Upper lobe of right lung (tissue), 1 donor: Measurements from ENCODE around the gene RTN4RL1. TPM values are rescaled to one million over a fixed set of nuclear protein-coding genes. Genes with fewer than 3 reads are reported as not detected.

Experiments
- ATAC-seq: fragments of 200-7000 bp; cut with Tn5 transposase; one replicate; pipeline ENCODE4 v1.9.1; 2020; ENCODE audit warnings: mild to moderate bottlenecking, moderate library complexity
- DNase-seq: peaks from one replicate; pipeline ENCODE4 v3.0.0-alpha.2; 2020
- H3K27ac ChIP-seq: fragments of 200-600 bp; one replicate; pipeline ENCODE4 v1.8.0; 2022
- H3K27me3 ChIP-seq: fragments of 200-600 bp; one replicate; pipeline ENCODE4 v1.8.0; 2022; ENCODE audit warnings: mild to moderate bottlenecking
- H3K36me3 ChIP-seq: fragments of 200-600 bp; one replicate; pipeline ENCODE4 v1.8.0; 2022
- H3K4me1 ChIP-seq: fragments of 200-600 bp; one replicate; pipeline ENCODE4 v1.8.0; 2022
- H3K4me3 ChIP-seq: fragments of 200-600 bp; one replicate; pipeline ENCODE4 v1.8.0; 2022; ENCODE audit warnings: mild to moderate bottlenecking
- H3K9me3 ChIP-seq: fragments of 200-600 bp; one replicate; pipeline ENCODE4 v1.8.0; 2022
- intact Hi-C: fragments of 100-400 bp; cut with DNase I; formaldehyde crosslinking; loops from one replicate; pipeline ENCODE4 v1.11.0; 2022
- total RNA-seq: library from RNA; stranded (reverse); fragmentation: NEBNext Ultra II Directional; extraction: Animal tissue kit (Norgen Biotek cat#: 25700); gene quantifications from one replicate; pipeline ENCODE4 v1.2.1, GENCODE V29; 2021
- TF ChIP-seq, protein P1 (sequence below): fragments of 200-600 bp; IDR thresholded peaks from one replicate; pipeline ENCODE4 v1.8.0; 2022; ENCODE audit warnings: antibody characterized with exemption
- donor health status: DM: no; HTN: yes; CAD: no; lungs with severe emphysema.

Gene RTN4RL1
- total RNA-seq, 1 donor from 2014 or later: 4.3 TPM

DNA sequence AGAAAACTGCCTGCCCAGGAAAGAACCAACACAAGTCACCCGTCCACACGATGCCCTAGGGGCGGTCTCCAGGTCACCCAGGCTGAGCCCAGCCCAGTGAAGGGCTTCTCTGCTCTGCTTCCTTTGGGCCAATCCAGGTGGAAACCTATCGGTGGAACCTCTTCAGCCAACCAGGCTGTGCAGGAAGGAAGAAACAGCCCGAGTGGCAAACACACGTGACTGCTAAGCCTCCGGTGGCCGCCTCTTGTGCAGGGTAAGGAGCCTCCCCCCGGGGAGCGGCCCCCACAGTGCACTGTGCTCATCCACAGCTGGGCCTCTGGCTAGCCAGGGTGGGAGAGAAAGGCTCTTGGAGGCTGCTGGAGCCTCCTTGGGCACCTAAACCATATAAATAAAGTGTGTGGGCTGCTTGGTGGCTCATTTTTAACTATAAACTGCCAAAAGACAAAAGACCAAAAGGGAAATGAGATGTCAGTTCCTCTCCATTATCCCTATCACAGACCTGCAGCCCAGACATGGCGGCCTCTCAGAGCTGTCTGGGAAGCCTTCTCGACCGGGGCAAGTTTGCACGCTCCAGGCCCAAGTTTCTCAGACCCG lies 2.4 kb downstream of the RTN4RL1 start:
- Histone ChIP-seq H3K4me3 (no peak overlapping the region), H3K27ac (no peak overlapping the region), H3K36me3 (no peaks in the 10 kb centered on the region), H3K4me1 (peaks cover 34% of the 10 kb centered on the region), H3K27me3 (peaks cover 35% of the 10 kb centered on the region), H3K9me3 (no peaks in the 10 kb centered on the region)
- intact Hi-C loops: no loop called here
- ATAC-seq: peak; percentile 6
- TF ChIP-seq, protein P1, sequence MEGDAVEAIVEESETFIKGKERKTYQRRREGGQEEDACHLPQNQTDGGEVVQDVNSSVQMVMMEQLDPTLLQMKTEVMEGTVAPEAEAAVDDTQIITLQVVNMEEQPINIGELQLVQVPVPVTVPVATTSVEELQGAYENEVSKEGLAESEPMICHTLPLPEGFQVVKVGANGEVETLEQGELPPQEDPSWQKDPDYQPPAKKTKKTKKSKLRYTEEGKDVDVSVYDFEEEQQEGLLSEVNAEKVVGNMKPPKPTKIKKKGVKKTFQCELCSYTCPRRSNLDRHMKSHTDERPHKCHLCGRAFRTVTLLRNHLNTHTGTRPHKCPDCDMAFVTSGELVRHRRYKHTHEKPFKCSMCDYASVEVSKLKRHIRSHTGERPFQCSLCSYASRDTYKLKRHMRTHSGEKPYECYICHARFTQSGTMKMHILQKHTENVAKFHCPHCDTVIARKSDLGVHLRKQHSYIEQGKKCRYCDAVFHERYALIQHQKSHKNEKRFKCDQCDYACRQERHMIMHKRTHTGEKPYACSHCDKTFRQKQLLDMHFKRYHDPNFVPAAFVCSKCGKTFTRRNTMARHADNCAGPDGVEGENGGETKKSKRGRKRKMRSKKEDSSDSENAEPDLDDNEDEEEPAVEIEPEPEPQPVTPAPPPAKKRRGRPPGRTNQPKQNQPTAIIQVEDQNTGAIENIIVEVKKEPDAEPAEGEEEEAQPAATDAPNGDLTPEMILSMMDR: no peak
- DNase-seq: peak; percentile 71

DNA sequence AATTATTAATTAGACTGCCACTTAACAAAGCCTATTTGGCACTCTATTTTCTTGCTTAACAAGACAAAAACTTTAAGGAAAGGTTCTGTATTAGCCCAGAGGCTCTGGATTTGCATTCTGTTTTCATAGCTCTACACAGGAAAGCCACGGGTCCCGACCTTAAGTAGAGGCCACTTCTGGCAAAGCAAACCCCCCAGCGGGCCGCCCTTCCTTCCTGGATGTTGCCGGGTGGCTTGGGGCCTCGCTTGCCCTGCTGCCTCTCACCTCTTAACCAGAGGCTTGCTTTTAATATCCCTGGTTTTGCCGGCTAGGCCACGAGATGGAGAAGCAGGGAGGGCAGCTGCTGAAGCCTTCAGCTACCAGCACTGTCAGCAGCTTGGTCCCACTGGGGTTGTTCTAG lies 4.4 kb downstream of the RTN4RL1 start:
- H3K27ac ChIP-seq: no peak overlapping the region
- H3K4me3 ChIP-seq: no peak overlapping the region
- intact Hi-C loops: no loop called here
- H3K4me1 ChIP-seq: peaks cover 30% of the 10 kb centered on the region
- H3K9me3 ChIP-seq: no peaks in the 10 kb centered on the region
- TF ChIP-seq, protein P1: no peak
- no peaks in the 10 kb centered on the region for H3K36me3 ChIP-seq
- ATAC-seq (no peak), DNase-seq (no peak)
- peaks cover 18% of the 10 kb centered on the region for H3K27me3 ChIP-seq

DNA sequence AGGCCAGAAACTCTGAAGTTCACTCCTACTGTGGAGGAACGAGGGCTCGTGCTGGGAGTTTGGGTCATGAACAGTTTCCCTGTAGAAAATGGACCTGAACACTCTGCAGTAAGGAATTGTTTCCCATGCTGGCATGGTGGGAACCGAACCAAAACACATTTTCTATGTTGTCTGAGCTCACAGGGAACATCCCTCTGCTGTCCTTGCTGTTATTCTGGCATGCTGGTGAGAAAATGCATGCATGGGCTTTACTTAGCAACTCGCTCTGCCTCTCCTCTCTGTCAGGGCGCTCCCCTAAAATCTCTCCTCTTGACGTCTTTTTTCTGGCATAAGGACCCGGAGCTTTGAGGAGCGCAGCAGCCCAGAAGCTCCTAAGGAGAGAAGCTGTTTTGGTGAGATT lies 5.4 kb downstream of the RTN4RL1 start:
- TF ChIP-seq, protein P1: no peak
- intact Hi-C loops: no loop called here
- no peak overlapping the region for H3K27ac ChIP-seq

DNA sequence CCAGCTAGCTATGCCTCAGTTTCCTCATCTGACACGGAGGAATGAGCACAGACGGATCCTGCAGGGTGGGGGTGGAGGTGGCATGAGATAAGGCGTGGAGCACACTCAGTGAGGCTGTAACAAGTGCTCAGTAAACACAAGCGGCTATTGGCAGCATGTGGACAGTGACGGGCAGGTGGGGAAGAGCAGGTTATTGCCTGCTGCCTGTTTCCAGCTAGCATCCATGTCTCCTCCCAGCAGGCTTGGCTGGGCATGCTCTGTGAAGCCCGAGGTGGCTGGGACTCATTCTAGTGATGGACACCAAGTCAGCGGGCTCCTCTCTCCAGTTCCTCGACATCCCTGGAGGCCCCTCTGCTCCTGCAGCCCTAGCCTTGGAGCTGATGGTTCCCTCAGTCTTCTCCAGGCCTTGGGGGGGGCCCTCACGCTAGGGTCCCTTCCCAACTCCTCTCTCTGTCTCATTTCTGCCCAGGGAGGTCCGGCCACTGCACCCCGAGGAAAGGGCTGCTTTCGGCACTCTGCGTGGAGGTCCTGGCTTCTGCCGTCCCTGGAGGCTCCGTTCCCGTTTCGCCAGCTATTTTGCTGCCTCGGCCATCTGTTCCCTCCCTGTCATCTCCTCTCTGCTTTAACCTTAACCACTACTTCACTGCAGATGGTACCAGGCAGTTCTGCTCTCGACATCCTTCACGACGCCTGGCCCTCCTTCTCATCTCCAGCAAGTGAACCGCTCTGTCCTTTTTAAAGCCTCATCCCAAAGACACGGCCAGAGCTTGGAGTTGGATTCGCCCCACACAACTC lies 6.2 kb downstream of the RTN4RL1 start:
- H3K4me1 ChIP-seq: peaks cover 18% of the 10 kb centered on the region
- no peak overlapping the region for H3K4me3 ChIP-seq
- ATAC-seq (no peak), DNase-seq (no peak)
- no peaks in the 10 kb centered on the region for H3K36me3 ChIP-seq
- no peak overlapping the region for H3K27ac ChIP-seq
- TF ChIP-seq, protein P1: no peak
- H3K9me3 ChIP-seq: no peaks in the 10 kb centered on the region
- H3K27me3 ChIP-seq: peaks cover 3% of the 10 kb centered on the region
- intact Hi-C loops: no loop called here

More for the DNA sequence above, 5.4 kb downstream of the RTN4RL1 start:
- no peak for ATAC-seq
- Histone ChIP-seq H3K4me3 (no peak overlapping the region), H3K36me3 (no peaks in the 10 kb centered on the region), H3K27me3 (peaks cover 11% of the 10 kb centered on the region), H3K4me1 (peaks cover 26% of the 10 kb centered on the region), H3K9me3 (no peaks in the 10 kb centered on the region)
- no peak for DNase-seq

DNA sequence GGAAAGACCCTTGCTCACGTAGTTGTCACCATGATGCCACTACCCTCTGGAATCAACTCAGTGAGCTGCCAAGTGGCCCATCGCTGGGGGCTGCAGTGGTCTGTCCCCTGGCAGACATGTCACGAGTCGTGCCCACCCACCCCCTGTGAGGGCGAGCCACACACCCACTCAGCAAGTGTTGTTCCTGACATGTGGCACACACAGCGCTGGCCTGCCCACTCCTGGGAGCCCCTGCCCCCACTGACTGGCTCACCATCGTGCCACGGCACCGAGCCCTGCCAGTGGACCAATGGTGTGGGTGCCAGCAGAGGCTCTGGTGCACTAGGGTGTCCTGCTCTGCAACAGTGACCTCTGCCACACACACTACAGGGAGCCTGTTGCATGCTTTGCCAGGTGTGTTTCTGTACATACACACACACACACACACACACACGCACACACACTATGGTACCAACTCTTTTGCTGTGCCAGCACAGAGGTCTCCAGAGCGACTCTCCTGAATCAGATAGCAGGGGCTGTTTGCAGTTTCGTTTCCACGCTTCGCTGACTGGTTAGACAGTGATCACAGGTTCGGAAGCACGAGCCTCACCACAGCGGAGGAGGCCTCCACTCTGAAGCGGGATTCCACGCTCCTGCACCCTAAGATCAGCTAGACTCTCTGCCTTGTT lies 7.7 kb downstream of the RTN4RL1 start:
- DNase-seq: no peak
- H3K4me1 ChIP-seq: peaks cover 4% of the 10 kb centered on the region
- intact Hi-C loops: no loop called here
- no peaks in the 10 kb centered on the region for H3K36me3 ChIP-seq
- no peak for ATAC-seq
- H3K9me3 ChIP-seq: no peaks in the 10 kb centered on the region
- TF ChIP-seq, protein P1: no peak
- H3K27me3 ChIP-seq: no peaks in the 10 kb centered on the region
- H3K27ac ChIP-seq: no peak overlapping the region
- no peak overlapping the region for H3K4me3 ChIP-seq
